Activated CD4-positive, CD25-positive, alpha-beta regulatory T cell treated with anti-CD3 and anti-CD28 coated beads, Interleukin-2, amount 50 U/mL, for 72 hours (primary cell): ENCODE results near the gene KRTAP10-4.
"Not testable (repeated sequence)": the region's sequence is repeated elsewhere in the genome, so short reads cannot be mapped to it uniquely, and the experiment has no call there.

Source experiments
- DNase-seq: peaks from one replicate; pipeline ENCODE4 v3.0.0; 2021

Gene KRTAP10-4

GRCh38 chr21:44581158-44581557, 7.6 kb downstream of the KRTAP10-4 start:
- no peak for DNase-seq

- no peak for DNase-seq
Observed at GRCh38 chr21:44582055-44582454, 8.5 kb downstream of the KRTAP10-4 start.

GRCh38 chr21:44583089-44583799, 9.7 kb downstream of the KRTAP10-4 start:
- DNase-seq: no peak

- DNase-seq: no peak
Observed at GRCh38 chr21:44583800-44584147, 10.2 kb downstream of the KRTAP10-4 start.

- DNase-seq: no peak
Observed at GRCh38 chr21:44585892-44586291, 12.4 kb downstream of the KRTAP10-4 start.

GRCh38 chr21:44589094-44589493, 15.6 kb downstream of the KRTAP10-4 start:
- DNase-seq: no peak

- no peak for DNase-seq
Observed at GRCh38 chr21:44589586-44590305, 16.2 kb downstream of the KRTAP10-4 start.

- no peak for DNase-seq
Observed at GRCh38 chr21:44590311-44590721, 16.8 kb downstream of the KRTAP10-4 start.

- peak; percentile 22 for DNase-seq
Observed at GRCh38 chr21:44590897-44591800, 17.6 kb downstream of the KRTAP10-4 start.

- not testable (repeated sequence) for DNase-seq
Observed at GRCh38 chr21:44591801-44592130, 18.2 kb downstream of the KRTAP10-4 start.

GRCh38 chr21:44592446-44593311, 19.1 kb downstream of the KRTAP10-4 start, which contains the start of gene KRTAP10-6:
Gene KRTAP10-6, minus strand, starts transcription at chr21:44592505. Its CDS starts 21 bp downstream, at chr21:44592484.
- DNase-seq: peak; percentile 24

- peak; percentile 17 for DNase-seq
Observed at GRCh38 chr21:44593598-44594405, 20.3 kb downstream of the KRTAP10-4 start.

- DNase-seq: no peak
Observed at GRCh38 chr21:44594406-44594916, 20.9 kb downstream of the KRTAP10-4 start.

GRCh38 chr21:44595524-44595923, 22.0 kb downstream of the KRTAP10-4 start:
- DNase-seq: no peak

GRCh38 chr21:44596068-44596725, 22.7 kb downstream of the KRTAP10-4 start:
- DNase-seq: no peak

GRCh38 chr21:44598061-44598460, 24.5 kb downstream of the KRTAP10-4 start:
- DNase-seq: no peak

- DNase-seq: no peak
Observed at GRCh38 chr21:44599264-44600029, 25.9 kb downstream of the KRTAP10-4 start.

- not testable (repeated sequence) for DNase-seq
Observed at GRCh38 chr21:44600118-44600978, 26.8 kb downstream of the KRTAP10-4 start, which contains the start of gene KRTAP10-7. Gene KRTAP10-7, plus strand, starts transcription at chr21:44600597. Its CDS starts 25 bp downstream, at chr21:44600622.

- not testable (repeated sequence) for DNase-seq
Observed at GRCh38 chr21:44601091-44601490, 27.6 kb downstream of the KRTAP10-4 start.
